ENCODE data around the gene ANKRD6.

ANKRD6 gene

DNA sequence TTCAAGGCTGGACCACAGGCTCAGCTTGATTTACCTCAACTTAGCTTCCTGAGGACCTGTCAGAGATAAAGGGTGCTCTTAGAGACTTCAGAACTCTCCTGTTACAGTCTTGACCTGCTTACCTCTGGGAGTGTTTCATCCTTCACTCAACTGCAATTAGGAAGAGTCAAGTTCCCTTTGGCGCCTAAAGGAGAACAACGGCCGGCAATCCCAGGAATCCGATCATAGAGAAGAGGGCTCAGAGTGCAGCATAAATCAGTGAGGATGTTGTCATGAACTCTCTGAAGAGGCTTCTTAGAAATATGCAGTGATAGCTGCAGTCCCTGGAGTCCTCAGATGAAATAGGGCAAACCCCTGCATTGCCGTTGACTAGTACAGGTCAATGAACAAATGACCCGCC lies 169.2 kb downstream of the ANKRD6 start:
- Histone ChIP-seq H4K91ac (ENCODE audit: low read depth, low read length, poor library complexity) (no peak overlapping the region), H3K4ac (ENCODE audit: low read length) (no peak overlapping the region), H3K4me2 (ENCODE audit: insufficient read depth, low read length, poor library complexity, severe bottlenecking) (no peak overlapping the region), H2AFZ (ENCODE audit: low read length) (no peak overlapping the region), H3K4me1 (ENCODE audit: control insufficient read depth in 2 of 2, insufficient read depth in 1 of 2, low read depth in 1 of 2, low read length in 2 of 2) (peaks cover 1 to 2% of the 10 kb centered on the region in 2 donors), H3K36me3 (replicated peaks in 1 of 2; ENCODE audit: control insufficient read depth in 2 of 2, insufficient read depth in 2 of 2, low read length in 2 of 2) (peaks cover 0 to 23% of the 10 kb centered on the region in 2 donors), H2BK5ac (ENCODE audit: low read length) (no peak overlapping the region), H3K4me3 (ENCODE audit: low read length in 2 of 2) (no peak overlapping the region), H2AK5ac (ENCODE audit: low read depth, low read length) (no peak overlapping the region), H2BK120ac (ENCODE audit: low read depth, low read length) (no peak overlapping the region), H3K79me1 (ENCODE audit: low read depth, low read length) (no peaks in the 10 kb centered on the region), H3K27me3 (ENCODE audit: control insufficient read depth in 3 of 3, insufficient read depth in 3 of 3, low read depth in 1 of 3, low read length in 3 of 3) (no peaks in the 10 kb centered on the region), H3K9ac (ENCODE audit: low read depth, low read length, poor library complexity) (no peak overlapping the region), H3K18ac (ENCODE audit: low read length) (no peak overlapping the region), H2BK12ac (ENCODE audit: low read length) (no peak overlapping the region), H3K23ac (ENCODE audit: low read depth, low read length, poor library complexity) (no peak overlapping the region), H3K9me3 (replicated peaks in 1 of 2; ENCODE audit: control insufficient read depth in 2 of 2, insufficient read depth in 1 of 2, low read depth in 1 of 2, low read length in 2 of 2) (no peaks in the 10 kb centered on the region), H3K27ac (replicated peaks; ENCODE audit: low read length) (no peak overlapping the region), H4K8ac (ENCODE audit: low read depth, low read length) (no peak overlapping the region), H2BK15ac (ENCODE audit: low read length) (no peak overlapping the region), H3K14ac (ENCODE audit: low read length) (no peak overlapping the region)
- WGBS, 2 donors (ENCODE audit: extremely low coverage in 2 of 2, insufficient read length in 2 of 2, insufficient replicate concordance in 1 of 2) = no CpG with 5 or more reads among the region's 6 CpGs
- DNase-seq (ENCODE audit: low spot score) = no peak

GRCh38 chr6:89604653-89605052 lies 171.7 kb downstream of the ANKRD6 start:
- H2BK120ac ChIP-seq (ENCODE audit: low read depth, low read length) = no peak overlapping the region
- WGBS, 2 donors (ENCODE audit: extremely low coverage in 2 of 2, insufficient read length in 2 of 2, insufficient replicate concordance in 1 of 2) = no CpG with 5 or more reads among the region's 5 CpGs
- H3K36me3 ChIP-seq (replicated peaks in 1 of 2; ENCODE audit: control insufficient read depth in 2 of 2, insufficient read depth in 2 of 2, low read length in 2 of 2) = peaks cover 0 to 36% of the 10 kb centered on the region in 2 donors
- H3K4me1 ChIP-seq (ENCODE audit: control insufficient read depth in 2 of 2, insufficient read depth in 1 of 2, low read depth in 1 of 2, low read length in 2 of 2) = peaks cover 0 to 1% of the 10 kb centered on the region in 2 donors
- no peak for DNase-seq (ENCODE audit: low spot score)
- no peak overlapping the region for H2BK5ac ChIP-seq (ENCODE audit: low read length)
- no peak overlapping the region for H4K91ac ChIP-seq (ENCODE audit: low read depth, low read length, poor library complexity)
- no peaks in the 10 kb centered on the region for H3K79me1 ChIP-seq (ENCODE audit: low read depth, low read length)
- no peak overlapping the region for H3K4me2 ChIP-seq (ENCODE audit: insufficient read depth, low read length, poor library complexity, severe bottlenecking)
- no peak overlapping the region for H2BK12ac ChIP-seq (ENCODE audit: low read length)
- no peak overlapping the region for H2AFZ ChIP-seq (ENCODE audit: low read length)
- no peaks in the 10 kb centered on the region for H3K27me3 ChIP-seq (ENCODE audit: control insufficient read depth in 3 of 3, insufficient read depth in 3 of 3, low read depth in 1 of 3, low read length in 3 of 3)
- H3K14ac ChIP-seq (ENCODE audit: low read length) = peak overlapping the region; percentile 47
- no peaks in the 10 kb centered on the region for H3K9me3 ChIP-seq (replicated peaks in 1 of 2; ENCODE audit: control insufficient read depth in 2 of 2, insufficient read depth in 1 of 2, low read depth in 1 of 2, low read length in 2 of 2)
- no peak overlapping the region for H3K23ac ChIP-seq (ENCODE audit: low read depth, low read length, poor library complexity)
- H2BK15ac ChIP-seq (ENCODE audit: low read length) = no peak overlapping the region
- no peak overlapping the region for H3K9ac ChIP-seq (ENCODE audit: low read depth, low read length, poor library complexity)
- no peak overlapping the region for H3K4ac ChIP-seq (ENCODE audit: low read length)
- H3K18ac ChIP-seq (ENCODE audit: low read length) = peak overlapping the region; percentile 35
- no peak overlapping the region for H3K4me3 ChIP-seq (ENCODE audit: low read length in 2 of 2)
- no peak overlapping the region for H3K27ac ChIP-seq (replicated peaks; ENCODE audit: low read length)
- peak overlapping the region; percentile 50 for H2AK5ac ChIP-seq (ENCODE audit: low read depth, low read length)
- H4K8ac ChIP-seq (ENCODE audit: low read depth, low read length) = no peak overlapping the region

DNA sequence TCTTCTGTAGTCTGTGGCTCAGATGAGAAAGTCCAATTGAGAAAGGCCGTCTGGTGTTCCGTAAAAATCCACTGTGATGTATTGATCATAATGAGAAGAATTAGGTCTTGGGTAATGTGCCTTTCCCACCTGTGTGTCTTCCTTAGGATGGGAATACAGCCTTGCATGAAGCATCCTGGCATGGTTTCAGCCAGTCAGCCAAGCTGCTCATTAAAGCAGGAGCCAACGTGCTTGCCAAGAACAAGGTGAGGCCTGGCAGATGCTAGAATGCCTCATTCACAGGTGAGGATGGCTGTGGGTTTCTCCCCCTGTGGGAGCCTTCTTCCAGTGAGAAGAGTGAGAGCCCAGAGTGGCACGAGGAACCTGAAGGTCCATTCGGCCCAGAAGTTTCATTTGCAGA lies 172.9 kb downstream of the ANKRD6 start:
- Histone ChIP-seq H3K4ac (ENCODE audit: low read length) (no peak overlapping the region), H3K9me3 (replicated peaks in 1 of 2; ENCODE audit: control insufficient read depth in 2 of 2, insufficient read depth in 1 of 2, low read depth in 1 of 2, low read length in 2 of 2) (no peaks in the 10 kb centered on the region), H4K8ac (ENCODE audit: low read depth, low read length) (no peak overlapping the region), H3K27me3 (ENCODE audit: control insufficient read depth in 3 of 3, insufficient read depth in 3 of 3, low read depth in 1 of 3, low read length in 3 of 3) (no peaks in the 10 kb centered on the region), H3K23ac (ENCODE audit: low read depth, low read length, poor library complexity) (no peak overlapping the region), H3K27ac (replicated peaks; ENCODE audit: low read length) (no peak overlapping the region), H4K91ac (ENCODE audit: low read depth, low read length, poor library complexity) (no peak overlapping the region), H3K18ac (ENCODE audit: low read length) (no peak overlapping the region), H3K4me2 (ENCODE audit: insufficient read depth, low read length, poor library complexity, severe bottlenecking) (no peak overlapping the region), H2BK15ac (ENCODE audit: low read length) (no peak overlapping the region), H2BK12ac (ENCODE audit: low read length) (no peak overlapping the region), H3K14ac (ENCODE audit: low read length) (no peak overlapping the region), H2BK5ac (ENCODE audit: low read length) (no peak overlapping the region), H3K4me3 (ENCODE audit: low read length in 2 of 2) (no peak overlapping the region), H3K79me1 (ENCODE audit: low read depth, low read length) (no peaks in the 10 kb centered on the region), H3K9ac (ENCODE audit: low read depth, low read length, poor library complexity) (no peak overlapping the region), H3K36me3 (replicated peaks in 1 of 2; ENCODE audit: control insufficient read depth in 2 of 2, insufficient read depth in 2 of 2, low read length in 2 of 2) (peaks cover 0 to 36% of the 10 kb centered on the region in 2 donors), H3K4me1 (ENCODE audit: control insufficient read depth in 2 of 2, insufficient read depth in 1 of 2, low read depth in 1 of 2, low read length in 2 of 2) (peaks cover 0 to 1% of the 10 kb centered on the region in 2 donors), H2AFZ (ENCODE audit: low read length) (no peak overlapping the region), H2AK5ac (ENCODE audit: low read depth, low read length) (no peak overlapping the region), H2BK120ac (ENCODE audit: low read depth, low read length) (no peak overlapping the region)
- WGBS, 2 donors (ENCODE audit: extremely low coverage in 2 of 2, insufficient read length in 2 of 2, insufficient replicate concordance in 1 of 2) = no CpG with 5 or more reads among the region's 5 CpGs
- DNase-seq (ENCODE audit: low spot score) = no peak

DNA sequence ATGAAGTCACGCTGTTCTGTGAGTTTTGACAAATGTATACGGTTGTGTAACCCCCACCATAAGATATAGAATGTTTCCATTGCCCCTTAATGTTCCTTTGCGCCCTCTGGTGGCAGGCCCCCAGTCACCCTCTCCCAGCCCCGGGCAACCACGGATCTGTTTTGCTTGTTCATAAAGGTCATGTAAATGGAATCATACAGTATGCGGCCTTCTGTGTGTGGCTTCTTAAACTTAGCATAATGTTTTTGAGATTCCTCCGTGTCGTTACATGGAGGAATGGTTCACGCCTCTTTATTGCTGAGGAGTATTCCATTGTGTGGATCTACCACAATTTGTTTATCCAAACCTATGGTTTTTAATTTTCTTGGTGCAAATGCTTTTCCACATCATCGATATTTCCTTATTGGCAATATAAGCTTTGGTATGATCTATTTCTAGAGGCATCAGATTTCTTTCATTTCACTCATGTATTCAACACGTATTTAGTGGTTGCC lies 177.2 kb downstream of the ANKRD6 start:
- no CpG with 5 or more reads among the region's 11 CpGs for WGBS, 2 donors (ENCODE audit: extremely low coverage in 2 of 2, insufficient read length in 2 of 2, insufficient replicate concordance in 1 of 2)
- H3K18ac ChIP-seq (ENCODE audit: low read length) = no peak overlapping the region
- no peak overlapping the region for H2AFZ ChIP-seq (ENCODE audit: low read length)
- no peak overlapping the region for H2BK12ac ChIP-seq (ENCODE audit: low read length)
- no peak overlapping the region for H3K9ac ChIP-seq (ENCODE audit: low read depth, low read length, poor library complexity)
- no peak overlapping the region for H3K4me2 ChIP-seq (ENCODE audit: insufficient read depth, low read length, poor library complexity, severe bottlenecking)
- H2AK5ac ChIP-seq (ENCODE audit: low read depth, low read length) = no peak overlapping the region
- no peaks in the 10 kb centered on the region for H3K79me1 ChIP-seq (ENCODE audit: low read depth, low read length)
- no peak overlapping the region for H2BK5ac ChIP-seq (ENCODE audit: low read length)
- H3K27me3 ChIP-seq (ENCODE audit: control insufficient read depth in 3 of 3, insufficient read depth in 3 of 3, low read depth in 1 of 3, low read length in 3 of 3) = no peaks in the 10 kb centered on the region
- peaks cover 0 to 2% of the 10 kb centered on the region in 2 donors for H3K9me3 ChIP-seq (replicated peaks in 1 of 2; ENCODE audit: control insufficient read depth in 2 of 2, insufficient read depth in 1 of 2, low read depth in 1 of 2, low read length in 2 of 2)
- peaks cover 0 to 10% of the 10 kb centered on the region in 2 donors for H3K4me1 ChIP-seq (ENCODE audit: control insufficient read depth in 2 of 2, insufficient read depth in 1 of 2, low read depth in 1 of 2, low read length in 2 of 2)
- H4K8ac ChIP-seq (ENCODE audit: low read depth, low read length) = no peak overlapping the region
- no peak overlapping the region for H3K23ac ChIP-seq (ENCODE audit: low read depth, low read length, poor library complexity)
- peak; percentile 33 for DNase-seq (ENCODE audit: low spot score)
- H3K4ac ChIP-seq (ENCODE audit: low read length) = no peak overlapping the region
- no peak overlapping the region for H2BK120ac ChIP-seq (ENCODE audit: low read depth, low read length)
- H4K91ac ChIP-seq (ENCODE audit: low read depth, low read length, poor library complexity) = no peak overlapping the region
- peaks cover 0 to 36% of the 10 kb centered on the region in 2 donors for H3K36me3 ChIP-seq (replicated peaks in 1 of 2; ENCODE audit: control insufficient read depth in 2 of 2, insufficient read depth in 2 of 2, low read length in 2 of 2)
- no peak overlapping the region for H3K4me3 ChIP-seq (ENCODE audit: low read length in 2 of 2)
- H3K27ac ChIP-seq (replicated peaks; ENCODE audit: low read length) = no peak overlapping the region
- H2BK15ac ChIP-seq (ENCODE audit: low read length) = no peak overlapping the region
- no peak overlapping the region for H3K14ac ChIP-seq (ENCODE audit: low read length)
